HG03135 (cell line): Measurements from ENCODE around the gene KATNAL2.
A peak's percentile ranks its signal among the peaks of the same experiment; 100 is the strongest.
"Not testable (repeated sequence)": the region's sequence is repeated elsewhere in the genome, so short reads cannot be mapped to it uniquely, and the experiment has no call there.

Experiments
- ATAC-seq: cut with Tn5 transposase; IDR thresholded peaks from one replicate; pipeline ENCODE4 v1.9.1; 2021; ENCODE audit warnings: mild to moderate bottlenecking, moderate library complexity; ENCODE audit not compliant: unreplicated experiment

The KATNAL2 gene

DNA sequence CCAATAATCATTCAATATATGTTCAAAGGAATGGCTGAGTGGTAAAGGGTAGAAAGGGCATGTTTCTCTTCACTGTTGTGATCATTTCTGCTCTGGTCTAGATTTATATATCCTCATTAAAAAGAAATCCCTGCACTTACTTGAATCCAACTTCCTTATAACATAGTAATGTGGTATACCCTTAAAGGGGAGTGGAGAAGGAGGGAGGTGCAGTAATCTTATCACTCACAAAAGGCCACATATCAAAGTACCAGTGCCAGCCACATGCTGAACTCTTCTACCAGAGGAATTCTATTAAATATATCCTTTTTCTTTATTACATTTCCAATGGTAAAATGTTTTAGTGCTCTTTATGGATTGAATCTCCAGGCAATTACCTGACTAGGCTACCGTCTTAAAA lies 3.3 kb downstream of the KATNAL2 start:
- no peak for ATAC-seq

DNA sequence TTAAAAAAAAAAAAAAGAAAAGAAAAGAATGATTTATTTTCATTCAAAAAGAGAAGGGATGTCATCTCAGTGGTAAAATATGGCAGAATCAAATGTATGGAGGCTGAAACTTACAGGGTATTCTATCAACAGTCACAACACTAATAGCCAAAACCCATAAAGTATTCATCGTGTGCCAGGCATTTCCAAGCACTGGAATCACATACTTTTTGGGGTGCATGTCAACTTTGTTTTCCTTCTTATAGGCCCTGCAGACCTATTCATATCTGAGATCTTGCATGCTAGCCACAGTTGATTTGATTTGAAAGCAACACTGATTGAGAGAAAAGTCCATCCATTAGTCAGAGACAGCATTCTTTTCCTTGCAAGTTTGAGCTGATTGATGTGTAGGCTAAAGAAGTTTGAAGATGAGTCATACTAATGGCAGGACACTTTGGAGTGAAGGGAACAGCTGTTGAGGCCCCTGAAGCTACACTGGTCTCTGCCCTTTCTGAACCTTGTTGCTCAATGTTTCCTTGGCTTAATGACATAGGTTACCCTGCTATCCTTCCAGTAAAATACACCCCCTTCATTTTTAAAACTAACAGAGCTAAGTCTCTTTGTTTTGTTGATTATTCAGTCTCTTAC lies 22.0 kb downstream of the KATNAL2 start:
- ATAC-seq = no peak

- ATAC-seq = no peak
Observed at GRCh38 chr18:46939998-46940571, 22.7 kb downstream of the KATNAL2 start.

DNA sequence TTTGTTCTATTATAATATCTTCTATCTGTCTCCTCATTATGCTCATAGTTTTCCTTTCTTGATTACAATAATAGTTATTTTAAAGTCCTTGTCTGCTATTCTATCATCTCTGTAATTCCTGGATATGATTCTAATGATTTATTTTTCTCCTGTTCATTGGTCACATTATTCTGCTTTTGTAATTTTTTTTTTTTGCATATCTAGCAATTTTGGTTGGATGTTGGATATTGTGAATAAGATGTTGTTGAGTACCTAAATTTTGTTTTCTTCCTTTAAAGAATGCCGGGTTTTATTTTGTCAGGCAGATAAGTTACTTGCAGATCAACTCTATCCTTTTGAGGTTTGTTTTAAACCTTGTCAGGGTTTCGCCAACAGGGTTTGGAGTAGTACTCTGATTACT lies 25.2 kb downstream of the KATNAL2 start:
- ATAC-seq = no peak

DNA sequence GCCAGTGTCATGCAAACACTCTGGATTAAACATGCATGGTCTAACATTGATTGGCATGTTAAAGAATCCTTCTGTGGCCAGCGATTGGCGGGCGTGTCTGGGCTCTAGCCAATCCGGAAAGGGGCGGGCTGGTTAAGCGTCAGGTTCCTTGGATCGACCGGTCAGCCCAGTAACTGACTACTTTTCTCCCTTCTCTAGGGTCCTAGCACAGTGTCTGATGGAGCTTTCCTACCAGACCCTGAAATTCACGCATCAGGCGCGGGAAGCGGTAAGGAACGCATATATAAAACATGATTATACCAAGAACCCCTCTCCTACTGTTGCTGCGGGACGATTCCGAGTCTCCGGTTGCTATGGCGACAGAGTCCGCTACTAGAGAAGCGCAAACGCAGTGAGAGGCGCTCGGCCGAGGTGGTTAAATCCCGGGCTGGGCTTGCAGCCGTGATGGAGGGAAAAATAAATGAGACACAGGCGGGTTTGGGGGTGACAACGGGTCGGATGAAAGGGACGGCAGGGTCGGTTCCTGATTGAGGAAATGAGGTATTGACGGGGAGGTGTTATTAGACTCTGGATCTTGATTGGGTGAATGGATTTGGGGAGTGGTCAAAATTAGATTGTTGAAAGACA lies 29.4 kb downstream of the KATNAL2 start:
- peak; percentile 94 for ATAC-seq

DNA sequence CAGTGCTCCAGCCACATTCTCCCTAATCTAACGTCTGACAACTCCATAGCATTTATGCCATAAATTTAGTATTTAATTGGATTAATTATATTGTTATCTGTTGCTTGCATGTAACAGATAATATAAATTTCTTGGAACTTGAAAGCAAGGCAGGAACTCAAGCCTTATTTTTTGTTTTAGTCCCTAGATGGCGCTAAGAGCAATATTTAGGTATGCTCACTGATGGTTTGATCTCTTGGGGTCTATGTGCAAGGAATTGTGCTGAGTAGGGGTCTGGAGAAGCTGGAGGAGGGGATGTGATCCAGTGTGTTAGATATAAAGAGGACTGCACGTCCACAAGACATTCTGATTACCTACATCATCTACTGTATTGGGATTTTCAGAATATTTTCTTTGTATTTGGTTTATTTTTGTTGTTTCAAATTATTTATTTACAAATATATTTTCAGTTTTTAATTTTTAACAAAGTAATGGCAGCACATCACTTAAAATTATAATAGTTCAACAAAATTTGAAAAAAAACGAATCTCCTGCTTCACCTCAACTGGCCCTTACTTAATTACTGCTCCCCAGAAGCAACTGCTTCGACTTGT lies 32.8 kb downstream of the KATNAL2 start:
- ATAC-seq = no peak

DNA sequence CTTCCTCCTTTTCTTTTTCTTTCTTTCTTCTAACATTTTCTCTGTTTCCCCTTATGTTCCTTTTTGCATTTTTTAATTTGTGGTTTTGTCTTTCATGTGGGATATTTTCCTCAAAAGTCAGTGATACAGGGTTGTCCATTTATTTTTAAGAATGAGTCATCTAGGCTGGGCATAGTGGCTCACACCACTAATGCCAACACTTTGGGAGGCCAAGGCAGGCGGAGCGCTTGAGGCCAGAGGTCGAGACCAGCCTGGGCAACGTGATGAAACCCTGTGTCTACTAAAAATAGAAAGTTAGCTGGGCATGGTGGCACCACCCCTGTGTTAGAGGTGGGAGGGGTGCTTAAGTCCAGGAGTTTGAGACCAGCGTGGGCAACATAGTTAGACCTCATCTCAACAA lies 35.8 kb downstream of the KATNAL2 start:
- ATAC-seq = no peak

GRCh38 chr18:46958209-46958608 lies 40.8 kb downstream of the KATNAL2 start:
- no peak for ATAC-seq

- ATAC-seq = not testable (repeated sequence)
Observed at GRCh38 chr18:46963656-46964578, 46.5 kb downstream of the KATNAL2 start.

DNA sequence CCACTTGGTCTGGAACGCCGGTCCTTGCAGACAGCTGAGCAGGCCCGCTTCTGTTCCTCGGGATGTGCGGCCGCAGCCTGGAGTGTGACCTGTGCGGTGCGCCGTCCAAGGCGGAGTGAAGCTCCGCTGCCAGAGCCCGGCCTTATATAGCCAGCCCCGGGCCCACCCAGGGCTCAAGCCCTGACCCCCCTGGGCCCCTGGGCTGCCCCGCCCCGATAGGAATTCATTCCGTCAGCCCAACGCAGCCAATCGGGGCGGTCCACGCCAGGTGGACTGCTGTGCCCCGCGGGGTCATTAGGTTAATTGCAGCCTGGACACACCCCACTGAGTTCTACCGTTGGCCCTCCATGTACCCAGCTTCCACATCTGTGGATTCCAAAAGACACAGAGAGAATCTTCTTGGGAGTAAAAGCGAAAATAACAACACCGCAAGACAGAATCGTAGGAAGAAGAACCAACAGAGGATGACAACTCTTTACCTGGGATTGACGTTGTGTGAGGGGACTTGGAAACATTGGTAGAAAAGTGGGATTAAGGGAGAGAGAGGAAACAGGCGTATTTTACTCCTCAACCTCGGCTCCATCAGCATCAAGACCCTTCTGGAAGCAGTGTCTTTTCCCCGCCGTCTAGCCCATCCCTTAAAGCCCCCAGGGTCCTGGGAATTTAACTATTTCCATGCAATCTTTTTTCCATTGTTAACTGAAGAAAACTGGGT lies 47.3 kb downstream of the KATNAL2 start:
- not testable (repeated sequence) for ATAC-seq

GRCh38 chr18:46966266-46966665 lies 48.9 kb downstream of the KATNAL2 start:
- ATAC-seq = not testable (repeated sequence)

- not testable (repeated sequence) for ATAC-seq
Observed at GRCh38 chr18:46969551-46969950, 52.1 kb downstream of the KATNAL2 start.

GRCh38 chr18:47019870-47020269 lies 102.5 kb downstream of the KATNAL2 start:
- ATAC-seq = not testable (repeated sequence)

GRCh38 chr18:47020757-47021156 lies 103.4 kb downstream of the KATNAL2 start:
- not testable (repeated sequence) for ATAC-seq

DNA sequence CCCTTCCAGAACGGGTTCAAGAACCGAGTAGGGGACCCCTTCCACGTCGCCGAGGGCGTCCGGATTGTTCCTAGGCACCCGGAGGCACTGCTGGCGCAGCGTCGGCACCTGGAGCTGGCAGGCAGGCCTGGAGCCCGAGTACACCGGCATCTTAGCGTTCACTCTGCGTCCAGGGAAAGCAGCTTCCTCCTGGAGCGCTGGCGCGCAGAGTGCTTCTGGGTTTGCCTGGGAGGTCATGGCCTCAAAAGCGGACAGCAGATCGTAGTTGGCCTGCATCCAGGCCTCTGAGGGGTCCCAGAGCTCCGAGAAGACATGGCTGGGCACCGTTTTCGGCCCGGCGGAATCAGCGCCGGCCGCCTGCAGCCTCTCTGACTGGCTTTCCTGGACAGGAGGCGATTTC lies 105.4 kb downstream of the KATNAL2 start:
- not testable (repeated sequence) for ATAC-seq

DNA sequence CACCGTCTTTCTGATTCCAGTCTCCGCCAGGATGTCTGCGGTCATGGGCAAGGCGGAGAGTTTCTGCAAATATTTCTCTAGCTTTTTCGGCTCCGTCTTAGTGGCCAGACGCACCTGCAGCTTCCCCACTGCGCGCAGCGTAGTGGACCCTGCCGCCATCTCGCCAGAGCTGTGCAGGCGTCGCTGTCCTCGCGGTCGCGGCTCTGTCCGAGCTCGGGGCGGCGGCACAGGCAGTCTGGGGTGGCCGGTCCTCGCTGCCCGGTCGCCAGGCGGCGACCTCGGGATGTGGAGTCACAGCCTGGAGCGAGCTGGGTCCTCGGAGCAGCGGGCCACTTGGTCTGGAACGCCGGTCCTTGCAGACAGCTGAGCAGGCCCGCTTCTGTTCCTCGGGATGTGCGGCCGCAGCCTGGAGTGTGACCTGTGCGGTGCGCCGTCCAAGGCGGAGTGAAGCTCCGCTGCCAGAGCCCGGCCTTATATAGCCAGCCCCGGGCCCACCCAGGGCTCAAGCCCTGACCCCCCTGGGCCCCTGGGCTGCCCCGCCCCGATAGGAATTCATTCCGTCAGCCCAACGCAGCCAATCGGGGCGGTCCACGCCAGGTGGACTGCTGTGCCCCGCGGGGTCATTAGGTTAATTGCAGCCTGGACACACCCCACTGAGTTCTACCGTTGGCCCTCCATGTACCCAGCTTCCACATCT lies 106.5 kb downstream of the KATNAL2 start:
- not testable (repeated sequence) for ATAC-seq

DNA sequence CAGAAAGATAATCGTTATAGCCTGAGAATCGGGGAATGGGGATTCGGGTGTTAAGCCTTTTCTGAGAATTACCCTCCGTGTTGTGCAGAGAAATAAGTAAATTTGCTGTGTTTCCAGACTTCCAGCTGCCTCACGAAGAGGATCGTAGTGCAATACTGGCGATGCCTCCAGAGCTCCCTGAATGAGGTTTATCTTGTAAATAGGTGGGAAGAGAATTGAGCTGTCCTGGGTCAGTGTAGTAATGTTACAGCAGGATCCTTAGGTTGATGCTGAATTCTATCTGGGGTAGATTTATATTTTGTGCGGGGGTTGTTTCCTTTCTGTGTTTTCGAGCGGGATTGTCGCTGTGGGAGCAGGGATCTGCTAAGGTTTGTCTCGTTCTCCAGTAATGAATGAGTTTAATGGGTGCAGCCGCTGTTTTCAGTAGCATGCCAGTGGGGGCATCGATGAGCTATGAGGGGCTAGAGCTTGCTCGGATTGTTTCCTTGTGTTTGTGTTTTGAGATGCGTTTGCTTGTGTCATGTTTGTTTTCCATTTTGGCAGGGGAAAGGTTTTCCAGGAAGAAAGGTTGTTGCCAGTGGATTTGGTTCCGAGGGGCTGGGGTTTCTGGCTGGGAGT lies 108.3 kb downstream of the KATNAL2 start:
- ATAC-seq = not testable (repeated sequence)

DNA sequence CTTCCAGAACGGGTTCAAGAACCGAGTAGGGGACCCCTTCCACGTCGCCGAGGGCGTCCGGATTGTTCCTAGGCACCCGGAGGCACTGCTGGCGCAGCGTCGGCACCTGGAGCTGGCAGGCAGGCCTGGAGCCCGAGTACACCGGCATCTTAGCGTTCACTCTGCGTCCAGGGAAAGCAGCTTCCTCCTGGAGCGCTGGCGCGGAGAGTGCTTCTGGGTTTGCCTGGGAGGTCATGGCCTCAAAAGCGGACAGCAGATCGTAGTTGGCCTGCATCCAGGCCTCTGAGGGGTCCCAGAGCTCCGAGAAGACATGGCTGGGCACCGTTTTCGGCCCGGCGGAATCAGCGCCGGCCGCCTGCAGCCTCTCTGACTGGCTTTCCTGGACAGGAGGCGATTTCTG lies 111.3 kb downstream of the KATNAL2 start:
- ATAC-seq = not testable (repeated sequence)

DNA sequence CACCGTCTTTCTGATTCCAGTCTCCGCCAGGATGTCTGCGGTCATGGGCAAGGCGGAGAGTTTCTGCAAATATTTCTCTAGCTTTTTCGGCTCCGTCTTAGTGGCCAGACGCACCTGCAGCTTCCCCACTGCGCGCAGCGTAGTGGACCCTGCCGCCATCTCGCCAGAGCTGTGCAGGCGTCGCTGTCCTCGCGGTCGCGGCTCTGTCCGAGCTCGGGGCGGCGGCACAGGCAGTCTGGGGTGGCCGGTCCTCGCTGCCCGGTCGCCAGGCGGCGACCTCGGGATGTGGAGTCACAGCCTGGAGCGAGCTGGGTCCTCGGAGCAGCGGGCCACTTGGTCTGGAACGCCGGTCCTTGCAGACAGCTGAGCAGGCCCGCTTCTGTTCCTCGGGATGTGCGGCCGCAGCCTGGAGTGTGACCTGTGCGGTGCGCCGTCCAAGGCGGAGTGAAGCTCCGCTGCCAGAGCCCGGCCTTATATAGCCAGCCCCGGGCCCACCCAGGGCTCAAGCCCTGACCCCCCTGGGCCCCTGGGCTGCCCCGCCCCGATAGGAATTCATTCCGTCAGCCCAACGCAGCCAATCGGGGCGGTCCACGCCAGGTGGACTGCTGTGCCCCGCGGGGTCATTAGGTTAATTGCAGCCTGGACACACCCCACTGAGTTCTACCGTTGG lies 112.4 kb downstream of the KATNAL2 start:
- ATAC-seq = not testable (repeated sequence)
